Panc1 (cell line): ENCODE data around the gene RGS6. TPM values are rescaled to one million over a fixed set of nuclear protein-coding genes. Genes with fewer than 3 reads are reported as not detected.

ENCODE experiments used
- ATAC-seq: fragments of 200-7000 bp; cut with Tn5 transposase; 2 replicates; pipeline ENCODE4 v1.9.1; 2020; ENCODE audit warnings: mild to moderate bottlenecking, moderate library complexity
- BruUV-seq: library from RNA; stranded (reverse); fragments of 400-500 nt; replicated peaks from 2 replicates; lab custom pipeline; 2021; lab: Mats Ljungman, UMichigan
- CTCF ChIA-PET: fragments of 300-600 bp; sonication (Branson Sonifier 250); formaldehyde crosslinking; loops from one replicate; lab custom pipeline; 2022; ENCODE audit warnings: antibody characterized with exemption; lab: Charles Lee
- POLR2A ChIA-PET: fragments of 300-600 bp; sonication (Branson Sonifier 250); formaldehyde crosslinking; loops from one replicate; lab custom pipeline; 2022; ENCODE audit warnings: antibody characterized with exemption; lab: Charles Lee
- DNase-seq: peaks from one replicate; pipeline ENCODE4 v3.0.0-alpha.2; 2010; ENCODE audit warnings: low read depth, low spot score
- H3K27ac ChIP-seq: 2 replicates; pipeline ENCODE4 v1.5.1; 2011; ENCODE audit warnings: mild to moderate bottlenecking, low read length, inconsistent platforms
- H3K27me3 ChIP-seq: fragments of 200-500 bp; sonication (Bioruptor generic); 2 replicates; pipeline ENCODE4 v1.6.0; 2014; ENCODE audit warnings: low read length, inconsistent platforms; ENCODE audit not compliant: control insufficient read depth, insufficient read depth
- H3K36me3 ChIP-seq: fragments of 200-500 bp; sonication (Bioruptor generic); 2 replicates; pipeline ENCODE4 v1.5.1; 2014; ENCODE audit warnings: inconsistent platforms, mild to moderate bottlenecking, low read length, moderate library complexity; ENCODE audit not compliant: control insufficient read depth, insufficient read depth
- H3K4me1 ChIP-seq: 2 replicates; pipeline ENCODE4 v1.5.1; 2011; ENCODE audit warnings: inconsistent platforms, mild to moderate bottlenecking, low read length, moderate library complexity; ENCODE audit not compliant: control insufficient read depth, insufficient read depth
- H3K4me3 ChIP-seq, 2 experiments: 2 replicates each; pipeline ENCODE4 v1.5.1; 2011 to 2012; ENCODE audit warnings: low read depth in 2 of 2, low read length in 2 of 2, mild to moderate bottlenecking in 2 of 2, inconsistent platforms in 1 of 2, moderate library complexity in 1 of 2
- H3K9me3 ChIP-seq: fragments of 200-500 bp; sonication (Bioruptor generic); 2 replicates; pipeline ENCODE4 v1.5.1; 2014; ENCODE audit warnings: low read depth, mild to moderate bottlenecking, inconsistent platforms, low read length, moderate library complexity; ENCODE audit not compliant: control insufficient read depth, insufficient read depth
- CTCF ChIP-seq: fragments of 450-650 bp; IDR thresholded peaks from 2 replicates; pipeline ENCODE4 v1.5.1; 2017; ENCODE audit warnings: mild to moderate bottlenecking
- POLR2AphosphoS5 ChIP-seq: IDR thresholded peaks from 2 replicates; pipeline ENCODE4 v1.6.1; 2012; ENCODE audit warnings: mild to moderate bottlenecking, low read depth, low read length, moderate library complexity
- REST ChIP-seq, 2 experiments: IDR thresholded peaks; 2 replicates each; pipeline ENCODE4 v1.6.1; 2011 to 2012; ENCODE audit warnings: low read depth in 2 of 2, control low read depth in 1 of 2, low read length in 1 of 2, mild to moderate bottlenecking in 1 of 2, moderate library complexity in 1 of 2; ENCODE audit not compliant: insufficient read depth in 1 of 2
- SIN3A ChIP-seq: IDR thresholded peaks from 2 replicates; pipeline ENCODE4 v1.6.1; 2012; ENCODE audit warnings: low read depth, mild to moderate bottlenecking, low read length, moderate library complexity, borderline replicate concordance; ENCODE audit not compliant: insufficient read depth
- TCF7L2 ChIP-seq: IDR thresholded peaks from 2 replicates; pipeline ENCODE4 v1.6.1; 2011; ENCODE audit warnings: mild to moderate bottlenecking, low read depth, low read length, inconsistent platforms
- in situ Hi-C: cut with HindIII; loops from 2 replicates; pipeline ENCODE4 v1.10.0; 2016; ENCODE audit warnings: low sequenced_read_pairs, low pct_unique_long_range_greater_than_20kb
- intact Hi-C: fragments of 100-400 bp; cut with micrococcal nuclease; formaldehyde crosslinking; loops from one replicate; pipeline ENCODE4 v1.10.0; 2022; ENCODE audit not compliant: unreplicated experiment
- total RNA-seq: library from RNA; stranded (reverse); gene quantifications from one replicate; pipeline ENCODE4 v1.2.1, GENCODE V29; 2021; ENCODE audit not compliant: unreplicated experiment

The RGS6 gene
- total RNA-seq, 1 experiment from 2014 or later: not detected

GRCh38 chr14:72532686-72533454 lies 600.6 kb downstream of the RGS6 start:
- CTCF ChIA-PET: no interaction called here
- no peak for DNase-seq
- H3K9me3 ChIP-seq: no peaks in the 10 kb centered on the region
- ATAC-seq: no peak
- intact Hi-C loops (no loop called here), in situ Hi-C loops (no loop called here)
- POLR2A ChIA-PET: no interaction called here
- H3K4me1 ChIP-seq: no peaks in the 10 kb centered on the region
- no TSS peak for BruUV-seq
- no peaks in the 10 kb centered on the region for H3K36me3 ChIP-seq
- no peak overlapping the region for H3K27ac ChIP-seq
- TF ChIP-seq POLR2AphosphoS5: no peak
- no peak for TF ChIP-seq SIN3A
- TF ChIP-seq REST (IDR thresholded peaks at IDR 0.05; ENCODE audit: insufficient read depth in 1 of 2, low read depth in 2 of 2, low read length in 1 of 2): no peak
- TF ChIP-seq CTCF: no peak
- TF ChIP-seq TCF7L2: no peak
- H3K27me3 ChIP-seq: no peaks in the 10 kb centered on the region
- H3K4me3 ChIP-seq: no peak overlapping the region

GRCh38 chr14:72535485-72535884 lies 603.3 kb downstream of the RGS6 start:
- no peaks in the 10 kb centered on the region for H3K9me3 ChIP-seq
- H3K4me1 ChIP-seq: no peaks in the 10 kb centered on the region
- no peaks in the 10 kb centered on the region for H3K36me3 ChIP-seq
- DNase-seq (no peak), ATAC-seq (no peak)
- ChIA-PET POLR2A (no interaction called here), CTCF (no interaction called here)
- no TSS peak for BruUV-seq
- no peak for TF ChIP-seq CTCF
- TF ChIP-seq POLR2AphosphoS5: no peak
- H3K27me3 ChIP-seq: no peaks in the 10 kb centered on the region; the same call in 1 of the 2 replicates
- in situ Hi-C loops (no loop called here), intact Hi-C loops (no loop called here)
- no peak overlapping the region for H3K4me3 ChIP-seq
- H3K27ac ChIP-seq: no peak overlapping the region
